ENCODE data around the gene RAB11B. TPM values are rescaled to one million over a fixed set of nuclear protein-coding genes. Genes with fewer than 3 reads are reported as not detected.
"Not testable (repeated sequence)": the region's sequence is repeated elsewhere in the genome, so short reads cannot be mapped to it uniquely, and the experiment has no call there.

Gene RAB11B
- 20.1 and 25.1 TPM in 2 replicates for total RNA-seq (2012; rRNA removed)

- Histone ChIP-seq H3K27me3 (ENCODE audit: control insufficient read depth, insufficient read depth, low read length) (no peaks in the 10 kb centered on the region), H3K4me3 (ENCODE audit: low read length) (peak within 1 kb of the TSS; percentile 80), H3K4me1 (ENCODE audit: control insufficient read depth, insufficient read depth, low read length) (peaks cover 32% of the 10 kb centered on the region), H3K9me3 (replicated peaks; ENCODE audit: low read length) (no peaks in the 10 kb centered on the region), H3K9ac (ENCODE audit: low read depth, low read length) (peak within 1 kb of the TSS; percentile 98), H3K36me3 (ENCODE audit: insufficient read depth, low read length) (no peaks in the 10 kb centered on the region), H3K4me2 (ENCODE audit: low read length) (peak within 1 kb of the TSS; percentile 79)
These were observed at the start of gene RAB11B for GRCh38 chr19:8389891-8390616. Gene RAB11B (plus strand): TSS chr19:8390360. CDS start chr19:8390417, 57 bp downstream.

GRCh38 chr19:8341504-8341903, 48.7 kb upstream of the RAB11B start:
- not testable (repeated sequence) for H3K4me3 ChIP-seq (ENCODE audit: low read length); H3K9ac ChIP-seq (ENCODE audit: low read depth, low read length); H3K36me3 ChIP-seq (ENCODE audit: insufficient read depth, low read length); H3K9me3 ChIP-seq (replicated peaks; ENCODE audit: low read length); H3K4me2 ChIP-seq (ENCODE audit: low read length); H3K4me1 ChIP-seq (ENCODE audit: control insufficient read depth, insufficient read depth, low read length)
- H3K27me3 ChIP-seq (ENCODE audit: control insufficient read depth, insufficient read depth, low read length) = peaks cover 20% of the 10 kb centered on the region

GRCh38 chr19:8342316-8342683, 47.9 kb upstream of the RAB11B start:
- Histone ChIP-seq H3K4me2 (ENCODE audit: low read length) (no peak overlapping the region), H3K27me3 (ENCODE audit: control insufficient read depth, insufficient read depth, low read length) (peaks cover 20% of the 10 kb centered on the region), H3K36me3 (ENCODE audit: insufficient read depth, low read length) (no peaks in the 10 kb centered on the region), H3K9ac (ENCODE audit: low read depth, low read length) (no peak overlapping the region), H3K4me1 (ENCODE audit: control insufficient read depth, insufficient read depth, low read length) (peaks cover 3% of the 10 kb centered on the region), H3K9me3 (replicated peaks; ENCODE audit: low read length) (no peaks in the 10 kb centered on the region), H3K4me3 (ENCODE audit: low read length) (no peak overlapping the region)

DNA sequence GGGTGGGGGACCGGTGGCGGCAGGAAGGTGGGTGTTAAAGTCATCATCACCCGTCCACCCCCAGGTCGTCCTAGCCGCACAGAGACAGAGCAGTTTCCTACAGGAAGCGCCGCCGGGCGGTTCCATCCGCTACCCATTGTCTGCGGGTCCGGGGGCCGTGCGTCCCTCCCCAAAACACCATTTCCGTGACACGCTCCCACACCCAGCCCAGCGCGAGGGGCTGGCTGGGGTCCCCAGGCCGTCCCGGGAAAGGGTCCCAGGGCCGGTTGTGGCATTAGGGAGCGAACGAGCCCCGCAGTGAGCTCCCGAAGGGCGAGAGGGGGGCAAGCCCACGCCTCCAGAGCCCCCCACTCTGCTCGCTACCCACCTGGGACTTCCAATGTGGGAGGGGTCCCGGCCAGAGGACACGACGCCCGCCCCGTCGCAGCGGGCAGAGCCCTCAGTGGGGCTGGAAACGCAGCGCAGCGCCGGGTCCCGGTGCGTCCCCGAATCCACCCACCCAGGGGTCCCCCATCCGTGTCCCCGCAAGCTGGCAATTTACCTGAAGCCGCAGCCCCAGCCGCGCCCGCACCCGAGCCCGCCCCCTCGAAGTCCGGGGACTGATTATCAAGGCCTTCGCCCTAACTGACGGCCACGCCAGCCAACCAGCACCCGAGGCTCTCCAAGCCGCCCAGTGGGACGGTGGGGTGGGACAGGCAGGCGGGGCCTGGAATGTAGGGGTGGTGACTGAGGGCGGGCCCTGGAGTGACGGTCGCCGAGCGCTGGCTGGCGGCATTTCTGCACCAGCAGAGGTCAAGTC, 47.3 kb upstream of the RAB11B start, which contains the start of gene KANK3:
TSS of gene KANK3 (minus strand) at position 579 of the 799 bp plus-strand sequence. CDS start 5,434 bp downstream, outside the sequence.
- no peaks in the 10 kb centered on the region for H3K36me3 ChIP-seq (ENCODE audit: insufficient read depth, low read length)
- H3K9me3 ChIP-seq (replicated peaks; ENCODE audit: low read length) = no peaks in the 10 kb centered on the region
- peak within 1 kb of the TSS; percentile 61 for H3K4me3 ChIP-seq (ENCODE audit: low read length)
- peak within 1 kb of the TSS; percentile 77 for H3K4me2 ChIP-seq (ENCODE audit: low read length)
- H3K4me1 ChIP-seq (ENCODE audit: control insufficient read depth, insufficient read depth, low read length) = peaks cover 3% of the 10 kb centered on the region
- peaks cover 20% of the 10 kb centered on the region for H3K27me3 ChIP-seq (ENCODE audit: control insufficient read depth, insufficient read depth, low read length)
- no peak within 1 kb of the TSS for H3K9ac ChIP-seq (ENCODE audit: low read depth, low read length)

DNA sequence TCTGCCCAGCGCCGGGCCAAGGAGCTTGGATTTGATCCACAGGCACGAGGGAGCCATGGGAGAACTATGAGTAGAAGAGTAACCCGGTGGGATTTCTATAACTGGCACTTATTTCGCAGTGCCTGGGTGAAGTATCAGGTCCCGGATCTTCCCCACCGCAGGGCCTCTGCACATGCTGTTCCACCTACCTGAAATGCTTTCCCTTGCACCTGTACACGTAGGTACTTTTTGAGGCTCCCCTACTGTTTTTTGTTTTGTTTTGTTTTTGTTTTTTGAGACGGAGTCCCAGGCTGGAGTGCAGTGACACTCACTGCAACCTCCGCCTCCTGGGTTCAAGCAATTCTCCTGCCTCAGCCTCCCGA, 46.7 kb upstream of the RAB11B start:
- Histone ChIP-seq H3K36me3 (ENCODE audit: insufficient read depth, low read length) (no peaks in the 10 kb centered on the region), H3K4me2 (ENCODE audit: low read length) (peak overlapping the region; percentile 77), H3K9ac (ENCODE audit: low read depth, low read length) (no peak overlapping the region), H3K4me3 (ENCODE audit: low read length) (peak overlapping the region; percentile 61), H3K9me3 (replicated peaks; ENCODE audit: low read length) (no peaks in the 10 kb centered on the region), H3K27me3 (ENCODE audit: control insufficient read depth, insufficient read depth, low read length) (peaks cover 20% of the 10 kb centered on the region), H3K4me1 (ENCODE audit: control insufficient read depth, insufficient read depth, low read length) (peaks cover 3% of the 10 kb centered on the region)

DNA sequence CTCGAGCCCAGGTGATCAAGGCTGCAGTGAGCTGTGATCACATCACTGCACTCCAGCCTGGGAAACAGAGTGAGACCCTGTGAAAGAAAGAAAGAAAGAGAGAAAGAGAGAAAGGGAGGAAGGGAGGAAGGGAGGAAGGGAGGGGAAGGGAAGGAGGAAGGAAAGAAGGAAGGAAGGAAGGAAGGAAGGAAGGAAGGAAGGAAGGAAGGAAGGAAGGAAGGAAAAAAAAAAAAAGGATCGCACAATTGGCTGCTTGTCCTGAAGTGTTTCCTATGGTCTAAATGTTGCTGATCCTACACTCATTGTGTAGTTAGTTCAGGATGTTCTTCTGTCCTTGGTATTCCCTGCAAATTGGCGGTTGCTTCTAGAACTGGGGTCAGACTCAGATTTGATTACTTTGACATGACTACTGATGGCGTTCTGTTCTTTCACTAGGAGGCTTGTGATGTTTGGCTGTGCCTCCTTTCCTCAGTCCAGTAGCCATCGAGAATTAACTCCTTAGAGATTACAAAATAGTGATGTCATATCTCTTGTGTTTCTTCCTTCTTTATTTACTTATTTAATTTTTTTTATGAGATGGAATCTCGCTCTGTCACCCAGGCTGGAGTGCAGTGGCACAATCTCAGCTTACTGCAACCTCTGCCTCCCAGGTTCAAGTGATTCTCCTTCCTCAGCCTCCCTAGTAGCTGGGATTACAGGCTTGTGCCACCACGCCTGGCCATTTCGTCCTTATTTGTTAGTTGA, 40.4 kb upstream of the RAB11B start:
- H3K4me2 ChIP-seq (ENCODE audit: low read length); H3K9me3 ChIP-seq (replicated peaks; ENCODE audit: low read length); H3K36me3 ChIP-seq (ENCODE audit: insufficient read depth, low read length); H3K9ac ChIP-seq (ENCODE audit: low read depth, low read length); H3K27me3 ChIP-seq (ENCODE audit: control insufficient read depth, insufficient read depth, low read length); H3K4me3 ChIP-seq (ENCODE audit: low read length): not testable (repeated sequence)
- H3K4me1 ChIP-seq (ENCODE audit: control insufficient read depth, insufficient read depth, low read length) = peaks cover 20% of the 10 kb centered on the region

DNA sequence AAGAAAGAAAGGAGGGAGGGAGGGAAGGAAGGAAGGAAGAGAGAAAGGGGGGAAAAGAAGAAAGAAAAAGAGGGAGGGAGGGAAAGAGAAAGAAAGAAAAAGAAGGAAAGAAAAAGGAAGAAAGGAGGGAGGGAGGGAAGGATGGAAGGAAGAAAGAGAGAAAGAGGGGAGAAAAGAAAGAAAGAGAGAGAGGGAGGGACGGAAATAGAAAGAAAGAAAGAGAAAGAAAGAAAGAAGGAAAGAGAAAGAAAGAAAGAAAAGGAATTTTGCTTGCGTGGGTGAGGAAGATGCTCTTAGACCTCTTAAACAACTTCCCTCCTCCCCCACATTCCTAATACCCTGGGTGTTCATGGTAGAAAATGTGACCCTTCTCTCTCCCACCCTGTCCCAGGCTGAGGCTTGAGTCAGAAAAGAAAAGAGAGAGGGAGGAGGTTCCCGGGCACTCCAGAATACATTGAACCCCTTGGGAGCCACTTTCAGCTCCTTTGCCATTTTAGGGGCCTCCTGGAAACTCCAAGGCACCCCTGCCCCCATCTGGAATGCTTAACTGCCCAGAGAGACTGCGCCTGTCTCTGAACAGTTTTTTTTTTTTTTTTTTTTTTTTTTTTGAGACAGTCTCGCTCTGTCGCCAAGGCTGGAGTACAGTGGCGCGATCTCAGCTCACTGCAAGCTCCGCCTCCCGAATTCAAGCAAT, 37.9 kb upstream of the RAB11B start:
- Histone ChIP-seq H3K9me3 (replicated peaks; ENCODE audit: low read length) (no peaks in the 10 kb centered on the region), H3K4me3 (ENCODE audit: low read length) (peak overlapping the region; percentile 24), H3K36me3 (ENCODE audit: insufficient read depth, low read length) (no peaks in the 10 kb centered on the region), H3K4me1 (ENCODE audit: control insufficient read depth, insufficient read depth, low read length) (peaks cover 39% of the 10 kb centered on the region), H3K9ac (ENCODE audit: low read depth, low read length) (no peak overlapping the region), H3K27me3 (ENCODE audit: control insufficient read depth, insufficient read depth, low read length) (no peaks in the 10 kb centered on the region), H3K4me2 (ENCODE audit: low read length) (peak overlapping the region; percentile 76)

DNA sequence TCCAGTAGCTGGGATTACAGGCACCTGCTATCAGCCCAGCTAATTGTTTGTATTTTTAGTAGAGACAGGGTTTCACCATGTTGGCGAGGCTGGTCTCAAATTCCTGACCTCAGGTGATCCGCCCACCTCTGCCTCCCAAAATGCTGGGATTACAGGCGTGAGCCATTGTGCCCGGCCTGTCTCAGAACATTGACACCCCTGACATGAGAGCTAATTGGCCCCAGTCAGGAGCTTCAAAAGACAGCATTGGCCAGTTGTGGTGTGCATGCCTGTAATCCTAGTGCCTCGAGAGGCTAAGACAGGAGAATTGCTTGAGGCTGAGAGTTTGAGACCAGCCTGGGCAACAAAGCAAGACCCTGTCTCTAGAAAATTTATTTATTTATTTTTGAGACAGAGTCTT, 37.3 kb upstream of the RAB11B start:
- Histone ChIP-seq H3K4me2 (ENCODE audit: low read length) (peak overlapping the region; percentile 76), H3K4me1 (ENCODE audit: control insufficient read depth, insufficient read depth, low read length) (peaks cover 40% of the 10 kb centered on the region)
- H3K9ac ChIP-seq (ENCODE audit: low read depth, low read length); H3K9me3 ChIP-seq (replicated peaks; ENCODE audit: low read length); H3K36me3 ChIP-seq (ENCODE audit: insufficient read depth, low read length); H3K27me3 ChIP-seq (ENCODE audit: control insufficient read depth, insufficient read depth, low read length); H3K4me3 ChIP-seq (ENCODE audit: low read length): not testable (repeated sequence)

DNA sequence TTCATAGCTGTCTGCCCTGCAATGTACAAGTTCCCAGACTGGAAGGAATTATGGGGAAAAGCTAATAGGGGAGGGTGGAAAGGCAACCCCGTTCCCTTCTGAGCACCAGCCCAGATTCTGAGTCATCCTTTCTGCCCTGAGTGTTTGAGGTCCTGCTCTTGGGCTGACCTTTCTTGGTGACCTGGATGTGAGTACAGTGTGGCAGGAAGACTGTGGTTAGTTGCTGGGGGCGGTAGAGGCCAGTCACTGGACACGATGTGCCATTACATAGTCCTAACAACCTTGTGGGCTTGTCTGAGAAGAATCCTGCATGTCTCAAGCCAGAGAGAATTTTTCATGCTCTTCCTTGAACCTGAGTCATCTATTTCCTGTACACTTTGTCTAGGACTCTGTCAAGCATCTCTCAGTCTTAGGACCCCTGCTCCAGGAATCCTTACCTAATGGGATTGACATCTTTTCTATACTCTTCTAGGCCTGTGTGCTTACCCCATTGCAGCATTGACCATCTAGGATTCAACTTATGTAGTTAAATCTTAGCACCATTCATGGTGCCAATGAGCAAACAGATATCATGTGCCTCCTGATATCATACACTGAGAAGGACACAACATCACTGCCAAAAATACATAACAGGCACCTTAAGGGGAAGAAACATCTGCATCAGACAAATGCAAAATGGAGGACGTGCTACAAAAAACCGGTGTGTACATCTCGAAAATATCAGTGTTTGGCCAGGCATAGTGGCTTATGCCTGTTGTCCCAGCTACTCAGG, 34.3 kb upstream of the RAB11B start:
- no peaks in the 10 kb centered on the region for H3K9me3 ChIP-seq (replicated peaks; ENCODE audit: low read length)
- no peaks in the 10 kb centered on the region for H3K36me3 ChIP-seq (ENCODE audit: insufficient read depth, low read length)
- no peaks in the 10 kb centered on the region for H3K27me3 ChIP-seq (ENCODE audit: control insufficient read depth, insufficient read depth, low read length)
- H3K4me2 ChIP-seq (ENCODE audit: low read length) = peak overlapping the region; percentile 63
- H3K9ac ChIP-seq (ENCODE audit: low read depth, low read length) = peak overlapping the region; percentile 74
- peaks cover 44% of the 10 kb centered on the region for H3K4me1 ChIP-seq (ENCODE audit: control insufficient read depth, insufficient read depth, low read length)
- H3K4me3 ChIP-seq (ENCODE audit: low read length) = peak overlapping the region; percentile 6

DNA sequence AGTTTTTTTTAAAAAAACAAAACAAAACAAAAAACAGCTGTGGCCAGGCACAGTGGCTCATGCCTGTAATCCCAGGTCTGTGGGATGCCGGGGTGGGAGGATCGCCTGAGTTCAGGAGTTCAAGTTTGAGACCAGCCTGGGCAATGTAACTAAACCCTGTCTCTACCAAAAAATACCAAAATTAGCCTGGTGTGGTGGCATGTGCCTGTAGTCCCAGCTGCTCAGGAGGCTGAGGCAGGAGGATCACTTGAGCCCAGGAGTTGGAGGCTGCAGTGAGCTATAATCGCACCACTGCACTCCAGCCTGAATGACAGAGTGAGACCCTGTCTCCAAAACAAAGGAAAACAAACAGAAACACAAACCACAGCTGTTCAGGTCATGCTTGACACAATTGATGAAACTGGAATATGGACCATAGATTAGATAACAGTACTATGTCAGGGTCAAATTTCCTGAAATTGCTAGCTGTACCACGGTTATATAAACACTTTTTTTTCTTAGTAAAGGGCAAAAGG, 33.1 kb upstream of the RAB11B start:
- H3K4me3 ChIP-seq (ENCODE audit: low read length) = no peak overlapping the region
- H3K36me3 ChIP-seq (ENCODE audit: insufficient read depth, low read length) = no peaks in the 10 kb centered on the region
- peaks cover 48% of the 10 kb centered on the region for H3K4me1 ChIP-seq (ENCODE audit: control insufficient read depth, insufficient read depth, low read length)
- no peaks in the 10 kb centered on the region for H3K27me3 ChIP-seq (ENCODE audit: control insufficient read depth, insufficient read depth, low read length)
- H3K9me3 ChIP-seq (replicated peaks; ENCODE audit: low read length) = no peaks in the 10 kb centered on the region
- no peak overlapping the region for H3K4me2 ChIP-seq (ENCODE audit: low read length)
- H3K9ac ChIP-seq (ENCODE audit: low read depth, low read length) = no peak overlapping the region
